AG08396 (cell line): ENCODE results near the gene TRIM46.
"Not testable (repeated sequence)": the region's sequence is repeated elsewhere in the genome, so short reads cannot be mapped to it uniquely, and the experiment has no call there.

Experiments
- DNase-seq: peaks from one replicate; pipeline ENCODE4 v3.0.0; 2012; ENCODE audit warnings: low spot score, mixed read lengths

TRIM46 gene

GRCh38 chr1:155232001-155232978 lies 58.6 kb downstream of the TRIM46 start:
- not testable (repeated sequence) for DNase-seq

GRCh38 chr1:155233502-155233901 lies 59.9 kb downstream of the TRIM46 start:
- not testable (repeated sequence) for DNase-seq
